ENCODE data around the gene FOLR3.

FOLR3 gene

GRCh38 chr11:72135891-72136683, 562 bp downstream of the FOLR3 start:
- peak overlapping the region; percentile 96 for H3K27ac ChIP-seq
- H3K27me3 ChIP-seq: no peaks in the 10 kb centered on the region
- peak overlapping the region; percentile 73 to 91 for H3K4me3 ChIP-seq (ENCODE audit: low read depth in 1 of 2, low read length in 1 of 2)
- H3K36me3 ChIP-seq: peaks cover 43% of the 10 kb centered on the region
- peaks cover 98 to 100% of the 10 kb centered on the region in 2 experiments for H3K4me1 ChIP-seq (ENCODE audit: control insufficient read depth in 1 of 2, insufficient read depth in 1 of 2, low read depth in 1 of 2, low read length in 1 of 2)
- TF ChIP-seq CTCF (IDR thresholded peaks at IDR 0.05): no peak
- H3K9me3 ChIP-seq: no peaks in the 10 kb centered on the region

- H3K4me1 ChIP-seq (ENCODE audit: control insufficient read depth in 1 of 2, insufficient read depth in 1 of 2, low read depth in 1 of 2, low read length in 1 of 2): peaks cover 98 to 100% of the 10 kb centered on the region in 2 experiments
- peak overlapping the region; percentile 73 to 91 for H3K4me3 ChIP-seq (ENCODE audit: low read depth in 1 of 2, low read length in 1 of 2)
- H3K27me3 ChIP-seq: no peaks in the 10 kb centered on the region
- no peaks in the 10 kb centered on the region for H3K9me3 ChIP-seq
- TF ChIP-seq CTCF (IDR thresholded peaks at IDR 0.05): no peak
- peak overlapping the region; percentile 96 for H3K27ac ChIP-seq
- H3K36me3 ChIP-seq: peaks cover 50% of the 10 kb centered on the region
Observed at GRCh38 chr11:72136684-72137262, 1.2 kb downstream of the FOLR3 start.

- Histone ChIP-seq H3K4me1 (ENCODE audit: control insufficient read depth in 1 of 2, insufficient read depth in 1 of 2, low read depth in 1 of 2, low read length in 1 of 2) (peaks cover 91 to 97% of the 10 kb centered on the region in 2 experiments), H3K9me3 (no peaks in the 10 kb centered on the region)
- no peak for TF ChIP-seq CTCF (IDR thresholded peaks at IDR 0.05)
Observed at GRCh38 chr11:72138821-72139390, 3.4 kb downstream of the FOLR3 start.

GRCh38 chr11:72139500-72139899, 4.0 kb downstream of the FOLR3 start:
- H3K9me3 ChIP-seq: no peaks in the 10 kb centered on the region
- H3K36me3 ChIP-seq: peaks cover 55% of the 10 kb centered on the region
- peak overlapping the region in 1 of 2 experiments; percentile 91 for H3K4me3 ChIP-seq (ENCODE audit: low read depth in 1 of 2, low read length in 1 of 2)
- H3K27me3 ChIP-seq: no peaks in the 10 kb centered on the region
- peak overlapping the region; percentile 96 for H3K27ac ChIP-seq
- H3K4me1 ChIP-seq (ENCODE audit: control insufficient read depth in 1 of 2, insufficient read depth in 1 of 2, low read depth in 1 of 2, low read length in 1 of 2): peaks cover 91 to 97% of the 10 kb centered on the region in 2 experiments
- TF ChIP-seq CTCF (IDR thresholded peaks at IDR 0.05): no peak

More at GRCh38 chr11:72138821-72139390, 3.4 kb downstream of the FOLR3 start:
- Histone ChIP-seq H3K4me3 (ENCODE audit: low read depth in 1 of 2, low read length in 1 of 2) (peak overlapping the region; percentile 73 to 91), H3K36me3 (peaks cover 55% of the 10 kb centered on the region), H3K27me3 (no peaks in the 10 kb centered on the region), H3K27ac (peak overlapping the region; percentile 96)

- Histone ChIP-seq H3K27ac (peak overlapping the region; percentile 96), H3K4me1 (ENCODE audit: control insufficient read depth in 1 of 2, insufficient read depth in 1 of 2, low read depth in 1 of 2, low read length in 1 of 2) (peaks cover 79 to 86% of the 10 kb centered on the region in 2 experiments), H3K36me3 (peaks cover 55% of the 10 kb centered on the region), H3K27me3 (no peaks in the 10 kb centered on the region), H3K9me3 (no peaks in the 10 kb centered on the region), H3K4me3 (ENCODE audit: low read depth in 1 of 2, low read length in 1 of 2) (peak overlapping the region in 1 of 2 experiments; percentile 1)
- no peak for TF ChIP-seq CTCF (IDR thresholded peaks at IDR 0.05)
Observed at GRCh38 chr11:72140661-72141060, 5.1 kb downstream of the FOLR3 start.

Measured in neutrophil (primary cell).